ENCODE results near the gene ENTPD2. TPM values are rescaled to one million over a fixed set of nuclear protein-coding genes. Genes with fewer than 3 reads are reported as not detected.

ENTPD2 gene
- total and polyA plus RNA-seq, 2 of the 4 experiments (the other 2 are of a cell fraction), result not detected

GRCh38 chr9:137076636-137077009, 22.8 kb upstream of the ENTPD2 start:
- Histone ChIP-seq H3K14ac (replicated peaks; ENCODE audit: low read depth, low read length) (peak overlapping the region; percentile 63), H3K79me1 (ENCODE audit: low read depth in 1 of 2, low read length in 2 of 2) (peaks cover 8 to 28% of the 10 kb centered on the region in 2 experiments), H2AK9ac (replicated peaks; ENCODE audit: low read depth, low read length, poor library complexity) (peak overlapping the region; percentile 23), H3K18ac (ENCODE audit: low read depth, low read length) (no peak overlapping the region), H2AFZ (replicated peaks; ENCODE audit: low read length, poor library complexity) (peak overlapping the region; percentile 95), H3K4me1 (ENCODE audit: control insufficient read depth, insufficient read depth, low read length) (no peaks in the 10 kb centered on the region), H2BK15ac (ENCODE audit: low read depth, low read length) (no peak overlapping the region), H3K4ac (ENCODE audit: low read depth, low read length) (peak overlapping the region; percentile 88), H3K56ac (ENCODE audit: extremely low read depth, insufficient read depth, low read length) (no peak overlapping the region), H4K91ac (ENCODE audit: insufficient read depth, low read depth, low read length) (peak overlapping the region; percentile 38; the same call in 1 of the 2 replicates), H2AK5ac (ENCODE audit: low read depth, low read length) (0 out of 2 replicates have a peak overlapping the region, but pooled peaks have one; percentile 3), H3K4me2 (ENCODE audit: low read depth, low read length) (peak overlapping the region; percentile 55), H2BK120ac (ENCODE audit: low read depth, low read length) (peak overlapping the region; percentile 68; the same call in 1 of the 2 replicates), H3K9ac (ENCODE audit: low read depth, low read length) (peak overlapping the region; percentile 67), H3K27ac (ENCODE audit: insufficient read depth, low read length) (peak overlapping the region; percentile 36; the same call in 1 of the 2 replicates), H3K23ac (ENCODE audit: low read depth, low read length) (0 out of 2 replicates have a peak overlapping the region, but pooled peaks have one; percentile 42), H3K4me3 (ENCODE audit: insufficient read depth, low read depth, low read length) (peak overlapping the region; percentile 45; the same call in 1 of the 2 replicates), H2BK20ac (ENCODE audit: low read depth, low read length) (no peak overlapping the region; the same call in 1 of the 2 replicates), H3K27me3 (ENCODE audit: control insufficient read depth, insufficient read depth, low read length) (no peaks in the 10 kb centered on the region), H3K9me3 (ENCODE audit: control insufficient read depth, insufficient read depth, low read length) (no peaks in the 10 kb centered on the region), H2BK5ac (ENCODE audit: low read depth, low read length, poor library complexity, severe bottlenecking) (no peak overlapping the region), H4K5ac (ENCODE audit: low read depth, low read length) (peak overlapping the region; percentile 52), H3K36me3 (ENCODE audit: control insufficient read depth, insufficient read depth, low read length) (peaks cover 20% of the 10 kb centered on the region; the same call in 1 of the 2 replicates), H4K20me1 (ENCODE audit: insufficient read depth, low read length) (peaks cover 10% of the 10 kb centered on the region), H4K8ac (ENCODE audit: low read depth in 2 of 2, low read length in 2 of 2) (peak overlapping the region; percentile 41 to 97; a peak in 2 of 4 replicates), H3K9me1 (ENCODE audit: insufficient read depth, low read length) (no peaks in the 10 kb centered on the region)
- BruUV-seq (replicated peaks), result no TSS peak
- WGBS, 2 experiments (ENCODE audit: extremely low coverage in 2 of 2, insufficient read length in 1 of 2), result 54% methylated on average over 11 of the region's 15 CpGs; no CpG with 5 or more reads in 1 of the 2 experiments
- TF ChIP-seq RCOR1 (IDR thresholded peaks at IDR 0.05; ENCODE audit: insufficient replicate concordance, low read length) (no peak), SMC3 (IDR thresholded peaks at IDR 0.05; ENCODE audit: low read depth, low read length) (no peak), RAD21 (IDR thresholded peaks at IDR 0.05; ENCODE audit: low read length) (no peak), POLR2A (IDR thresholded peaks at IDR 0.05; ENCODE audit: low read depth, low read length) (no peak), ELK1 (IDR thresholded peaks at IDR 0.05; ENCODE audit: borderline replicate concordance, low read depth, low read length) (no peak), MAZ (IDR thresholded peaks at IDR 0.05; ENCODE audit: borderline replicate concordance, low read depth, low read length) (no peak), USF2 (IDR thresholded peaks at IDR 0.05; ENCODE audit: low read depth, low read length) (no peak), CEBPB (IDR thresholded peaks at IDR 0.05; ENCODE audit: low read depth, low read length) (no peak), CHD1 (IDR thresholded peaks at IDR 0.05; ENCODE audit: low read depth, low read length) (no peak), CTCF (conservative IDR thresholded peaks at IDR 0.05; ENCODE audit: low read depth, low read length) (no peak), FOS (IDR thresholded peaks at IDR 0.05; ENCODE audit: low read depth, low read length) (no peak), RFX5 (IDR thresholded peaks at IDR 0.05; ENCODE audit: low read depth, low read length) (no peak), BHLHE40 (IDR thresholded peaks at IDR 0.05; ENCODE audit: low read depth, low read length) (no peak), NFE2L2 (IDR thresholded peaks at IDR 0.05; ENCODE audit: low read depth, low read length) (no peak)
- in situ Hi-C loops (cut with MboI; ENCODE audit: low sequenced_read_pairs), result no loop called here
- dilution Hi-C loops (cut with HindIII; ENCODE audit: low sequenced_read_pairs, unreplicated experiment), result no loop called here
- ChIA-PET POLR2A (ENCODE audit: unreplicated experiment) (interaction anchor here (0.5 to 0.6 kb wide), 2 partner anchors 10 to 56 kb away, joined by 4 to 8 read pairs; no protein-coding TSS in a partner anchor), CTCF (interaction anchor here (1.2 to 1.5 kb wide), 2 partner anchors 13 to 30 kb away, joined by 5 to 7 read pairs; no protein-coding TSS in a partner anchor)
- no peak for DNase-seq
- intact Hi-C loops (cut with micrococcal nuclease), result no loop called here
- no peak for ATAC-seq (ENCODE audit: low read depth)

Measured in IMR-90 (cell line).